LNCaP clone FGC (cell line): ENCODE data around the gene UFSP1.
A peak's percentile ranks its signal among the peaks of the same experiment; 100 is the strongest.

Source experiments
- DNase-seq: peaks from one replicate; pipeline ENCODE4 v3.0.0-alpha.2; 2011; ENCODE audit warnings: low read depth
- H3K4me3 ChIP-seq: 2 replicates; pipeline ENCODE4 v1.5.1; 2011; ENCODE audit warnings: mild to moderate bottlenecking, low read depth, low read length, control low read depth
- TF ChIP-seq, protein P1 (sequence below): IDR thresholded peaks from 2 replicates; pipeline ENCODE4 v1.5.1; 2012; ENCODE audit warnings: mild to moderate bottlenecking; ENCODE audit not compliant: control insufficient read depth, insufficient read depth; ENCODE audit errors: extremely low read depth

UFSP1 gene

DNA sequence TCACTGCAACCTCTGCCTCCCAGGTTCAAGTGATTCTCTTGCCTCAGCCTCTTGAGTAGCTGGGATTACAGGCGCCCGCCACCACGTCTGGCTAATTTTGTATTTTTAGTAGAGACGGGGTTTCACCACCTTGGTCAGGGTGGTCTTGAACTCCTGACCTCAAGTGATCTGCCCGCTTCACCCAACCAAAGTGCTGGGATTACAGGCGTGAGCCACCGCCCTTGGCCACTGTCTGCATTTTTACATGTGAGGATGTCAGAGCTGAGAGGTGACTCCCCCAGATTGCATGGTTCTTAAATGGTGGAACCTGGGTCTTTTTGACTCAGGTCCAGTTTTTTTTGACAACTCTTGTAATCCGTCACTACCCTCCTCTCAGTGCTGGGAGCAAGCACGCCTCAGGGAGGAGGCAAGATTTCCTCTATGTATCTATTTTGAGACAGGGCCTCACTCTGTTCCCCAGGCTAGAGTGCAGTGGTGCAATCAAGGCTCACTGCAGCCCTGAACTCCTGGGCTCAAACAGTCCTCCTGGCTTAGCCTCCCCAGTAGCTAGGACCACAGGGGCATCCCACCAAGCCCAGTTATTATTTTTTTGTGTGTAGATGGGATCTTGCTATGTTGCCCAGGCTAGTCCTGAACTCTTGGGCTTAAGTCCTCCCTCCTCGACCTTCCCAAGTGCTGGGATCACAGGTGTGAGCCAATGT lies 15.8 kb downstream of the UFSP1 start:
- H3K4me3 ChIP-seq, result peak overlapping the region; percentile 93
- TF ChIP-seq, protein P1, sequence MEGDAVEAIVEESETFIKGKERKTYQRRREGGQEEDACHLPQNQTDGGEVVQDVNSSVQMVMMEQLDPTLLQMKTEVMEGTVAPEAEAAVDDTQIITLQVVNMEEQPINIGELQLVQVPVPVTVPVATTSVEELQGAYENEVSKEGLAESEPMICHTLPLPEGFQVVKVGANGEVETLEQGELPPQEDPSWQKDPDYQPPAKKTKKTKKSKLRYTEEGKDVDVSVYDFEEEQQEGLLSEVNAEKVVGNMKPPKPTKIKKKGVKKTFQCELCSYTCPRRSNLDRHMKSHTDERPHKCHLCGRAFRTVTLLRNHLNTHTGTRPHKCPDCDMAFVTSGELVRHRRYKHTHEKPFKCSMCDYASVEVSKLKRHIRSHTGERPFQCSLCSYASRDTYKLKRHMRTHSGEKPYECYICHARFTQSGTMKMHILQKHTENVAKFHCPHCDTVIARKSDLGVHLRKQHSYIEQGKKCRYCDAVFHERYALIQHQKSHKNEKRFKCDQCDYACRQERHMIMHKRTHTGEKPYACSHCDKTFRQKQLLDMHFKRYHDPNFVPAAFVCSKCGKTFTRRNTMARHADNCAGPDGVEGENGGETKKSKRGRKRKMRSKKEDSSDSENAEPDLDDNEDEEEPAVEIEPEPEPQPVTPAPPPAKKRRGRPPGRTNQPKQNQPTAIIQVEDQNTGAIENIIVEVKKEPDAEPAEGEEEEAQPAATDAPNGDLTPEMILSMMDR, result no peak
- no peak for DNase-seq

DNA sequence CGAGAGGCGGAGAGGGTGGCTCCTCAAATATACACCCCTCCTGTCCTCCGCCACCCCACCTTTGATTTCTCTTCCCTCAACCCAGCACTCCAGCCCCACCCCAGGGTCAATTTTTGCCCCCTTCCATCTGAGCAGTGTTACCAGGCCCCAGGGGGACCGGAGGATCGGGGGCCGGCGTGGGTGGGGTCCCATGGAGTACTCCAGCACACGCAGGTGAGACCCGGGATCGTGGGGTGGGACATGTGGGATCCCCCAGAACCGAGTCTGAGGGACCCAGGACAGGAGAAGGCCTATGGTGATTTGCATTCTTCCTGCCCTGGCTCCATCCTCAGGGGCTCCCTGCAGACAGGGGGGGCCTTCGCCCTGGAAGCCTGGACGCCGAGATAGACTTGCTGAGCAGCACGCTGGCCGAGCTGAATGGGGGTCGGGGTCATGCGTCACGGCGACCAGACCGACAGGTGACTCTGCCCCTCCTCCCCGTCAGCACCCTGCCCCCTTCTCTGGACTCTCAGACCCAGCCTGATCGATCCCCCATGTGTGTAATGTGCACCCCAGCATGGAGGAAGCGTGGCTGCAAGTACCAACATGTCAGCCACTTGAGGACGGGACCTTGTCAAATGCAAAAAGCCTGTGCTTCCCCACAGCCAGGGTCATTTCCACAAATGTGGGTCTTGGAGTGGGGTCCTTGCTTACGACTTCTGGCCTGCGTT lies 21.6 kb downstream of the UFSP1 start:
- no peak for DNase-seq
- H3K4me3 ChIP-seq, result no peak overlapping the region
- TF ChIP-seq, protein P1, result no peak

DNA sequence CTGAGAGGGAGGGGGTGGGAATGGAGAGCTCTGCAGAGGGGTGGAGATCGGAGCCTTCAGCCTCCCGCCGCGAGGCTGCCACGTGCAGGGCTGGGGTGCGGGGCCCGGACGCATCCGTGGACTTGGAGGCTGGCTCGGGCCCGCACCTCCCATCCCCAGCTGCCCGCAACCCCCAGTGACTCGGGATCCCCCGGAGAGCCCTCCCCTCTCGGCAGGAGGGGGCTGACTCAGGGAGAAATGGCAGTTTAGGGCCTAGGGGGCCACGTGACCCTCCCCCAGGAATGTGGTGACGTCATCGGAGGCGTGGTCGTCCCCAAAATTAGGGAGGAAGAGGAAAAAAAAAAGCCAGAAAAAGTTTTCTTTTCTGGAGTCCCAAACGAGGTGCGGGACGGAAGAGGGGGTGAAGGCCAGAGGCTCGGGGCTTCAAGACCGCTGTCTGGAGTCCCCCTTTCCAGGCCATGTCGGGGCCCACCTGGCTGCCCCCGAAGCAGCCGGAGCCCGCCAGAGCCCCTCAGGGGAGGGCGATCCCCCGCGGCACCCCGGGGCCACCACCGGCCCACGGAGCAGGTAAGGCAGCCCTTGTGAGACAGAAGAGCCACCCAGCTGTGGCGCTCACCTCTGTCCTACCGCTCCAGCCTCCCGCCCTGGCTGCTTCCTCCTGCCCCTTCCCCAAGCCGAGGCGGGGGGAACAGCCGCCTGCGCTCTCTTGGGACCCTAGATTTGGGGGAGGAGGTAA lies 22.3 kb downstream of the UFSP1 start, which contains the start of gene TRIP6:
TRIP6 (plus strand) TSS at position 348 of the 736 bp plus-strand sequence; CDS start at position 459, 111 bp downstream.
- TF ChIP-seq, protein P1, result no peak
- DNase-seq, result no peak
- H3K4me3 ChIP-seq, result no peak within 1 kb of the TSS; the same call in 1 of the 2 replicates

DNA sequence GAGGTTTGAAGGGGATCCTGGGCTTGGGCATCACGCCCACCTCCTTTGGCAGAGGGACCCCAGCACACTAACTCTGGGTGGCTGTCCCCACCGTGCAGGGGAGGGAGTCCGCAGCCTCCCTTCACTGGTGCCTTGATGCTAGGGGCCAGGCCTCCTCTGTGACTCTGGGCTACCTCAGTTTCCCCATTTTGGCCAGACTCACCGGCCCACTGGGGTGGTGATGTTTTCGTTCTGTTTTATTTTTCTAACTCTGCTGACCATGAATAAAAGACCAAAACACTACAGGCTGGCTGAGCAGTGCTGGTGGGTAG lies 22.8 kb downstream of the UFSP1 start:
- DNase-seq, result no peak
- no peak overlapping the region for H3K4me3 ChIP-seq
- TF ChIP-seq, protein P1, result no peak

DNA sequence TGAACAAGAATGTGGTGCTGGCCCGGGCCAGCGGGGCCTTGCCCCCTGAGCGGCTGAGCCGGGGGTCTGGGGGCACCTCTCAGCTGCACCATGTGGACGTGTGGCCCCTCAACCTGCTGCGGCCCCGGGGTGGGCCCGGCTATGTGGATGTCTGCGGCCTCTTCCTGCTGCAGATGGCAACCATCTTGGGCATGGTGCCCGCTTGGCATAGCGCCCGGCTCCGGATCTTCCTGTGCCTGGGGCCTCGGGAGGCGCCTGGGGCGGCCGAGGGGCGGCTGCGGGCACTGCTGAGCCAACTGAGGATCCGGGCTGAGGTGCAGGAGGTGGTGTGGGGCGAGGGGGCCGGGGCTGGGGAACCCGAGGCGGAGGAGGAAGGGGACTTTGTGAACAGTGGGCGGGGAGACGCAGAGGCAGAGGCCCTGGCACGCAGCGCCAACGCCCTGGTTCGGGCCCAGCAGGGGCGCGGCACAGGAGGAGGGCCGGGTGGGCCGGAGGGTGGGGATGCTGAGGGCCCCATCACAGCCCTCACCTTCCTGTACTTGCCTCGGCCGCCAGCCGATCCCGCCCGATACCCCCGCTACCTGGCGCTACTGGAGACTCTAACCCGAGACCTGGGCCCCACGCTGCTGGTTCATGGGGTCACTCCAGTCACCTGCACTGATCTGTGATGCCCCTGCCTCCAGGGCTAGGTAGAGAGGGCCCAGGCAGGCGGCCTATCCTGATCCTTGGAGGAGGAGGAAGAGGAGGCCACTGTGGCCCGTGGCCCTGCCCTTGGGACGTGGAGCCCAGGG lies 23.4 kb downstream of the UFSP1 start:
- TF ChIP-seq, protein P1, result no peak
- DNase-seq, result no peak
- no peak overlapping the region; the same call in 1 of the 2 replicates for H3K4me3 ChIP-seq

DNA sequence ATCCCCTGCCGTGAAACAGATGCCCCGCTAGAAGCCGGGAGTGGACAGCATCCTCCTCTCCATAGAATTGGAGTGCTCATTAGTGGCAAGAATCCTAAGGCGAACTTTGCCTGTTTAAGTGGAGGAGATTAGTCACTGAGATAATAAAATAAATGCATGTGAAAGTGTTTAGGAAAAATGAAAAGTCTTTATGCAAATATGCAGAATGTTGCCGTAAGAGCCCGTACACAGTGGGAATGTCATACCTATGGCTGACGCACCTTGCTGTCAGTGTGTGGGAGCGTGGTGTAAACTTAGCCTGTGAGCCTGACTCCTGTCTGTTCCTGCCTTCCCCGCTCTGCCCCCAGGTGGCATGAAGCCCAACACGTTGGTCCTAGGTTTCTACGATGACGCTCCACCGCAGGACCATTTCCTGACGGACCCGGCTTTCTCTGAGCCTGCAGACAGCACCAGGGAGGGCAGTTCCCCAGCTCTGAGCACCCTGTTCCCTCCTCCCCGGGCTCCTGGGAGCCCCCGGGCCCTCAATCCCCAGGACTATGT lies 24.1 kb downstream of the UFSP1 start:
- no peak overlapping the region for H3K4me3 ChIP-seq
- TF ChIP-seq, protein P1, result no peak
- no peak for DNase-seq
